Prostate gland (tissue), 2 donors: ENCODE measurements around the gene ZCCHC14.

ENCODE experiments used
- POLR2A ChIP-seq: fragments of 450-650 bp; IDR thresholded peaks from one replicate; pipeline ENCODE4 v1.6.1; 2016; ENCODE audit warnings: antibody characterized with exemption, mild to moderate bottlenecking
- POLR2AphosphoS5 ChIP-seq: sonication (generic); formaldehyde crosslinking; IDR thresholded peaks from one replicate; pipeline ENCODE4 v1.6.1; 2017; ENCODE audit warnings: antibody characterized with exemption
- TF ChIP-seq, protein P1 (sequence below), 4 experiments: fragments of 200-600 bp in 2 of 4; fragments of 450-650 bp in 2 of 4; sonication (generic) in 2 of 4; IDR thresholded peaks; 1 replicate in 3 of 4; 2 replicates in 1 of 4; pipeline ENCODE4 v1.5.1; 2016 to 2019; ENCODE audit warnings: antibody characterized with exemption in 4 of 4, mild to moderate bottlenecking in 2 of 4, moderate library complexity in 2 of 4

DNA sequence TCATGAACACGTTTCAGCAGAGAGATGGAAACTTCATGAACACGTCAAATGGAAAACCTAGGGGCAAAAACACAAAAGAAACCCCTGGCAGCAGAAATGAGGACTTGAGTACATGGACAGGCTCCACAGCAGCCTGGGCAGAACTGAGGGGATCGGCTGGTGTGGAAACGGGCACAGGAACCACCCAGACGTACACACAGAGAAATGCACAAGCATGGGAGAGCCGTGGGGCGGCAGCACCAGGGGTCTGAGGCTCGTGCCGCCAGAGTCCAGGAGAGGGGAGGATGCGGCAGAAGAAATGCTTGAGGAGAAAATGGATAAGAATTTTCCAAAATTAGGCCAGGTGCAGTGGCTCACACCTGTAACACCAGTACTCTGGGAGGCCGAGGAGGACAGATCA, 70.7 kb downstream of the ZCCHC14 start:
- TF ChIP-seq, protein P1, sequence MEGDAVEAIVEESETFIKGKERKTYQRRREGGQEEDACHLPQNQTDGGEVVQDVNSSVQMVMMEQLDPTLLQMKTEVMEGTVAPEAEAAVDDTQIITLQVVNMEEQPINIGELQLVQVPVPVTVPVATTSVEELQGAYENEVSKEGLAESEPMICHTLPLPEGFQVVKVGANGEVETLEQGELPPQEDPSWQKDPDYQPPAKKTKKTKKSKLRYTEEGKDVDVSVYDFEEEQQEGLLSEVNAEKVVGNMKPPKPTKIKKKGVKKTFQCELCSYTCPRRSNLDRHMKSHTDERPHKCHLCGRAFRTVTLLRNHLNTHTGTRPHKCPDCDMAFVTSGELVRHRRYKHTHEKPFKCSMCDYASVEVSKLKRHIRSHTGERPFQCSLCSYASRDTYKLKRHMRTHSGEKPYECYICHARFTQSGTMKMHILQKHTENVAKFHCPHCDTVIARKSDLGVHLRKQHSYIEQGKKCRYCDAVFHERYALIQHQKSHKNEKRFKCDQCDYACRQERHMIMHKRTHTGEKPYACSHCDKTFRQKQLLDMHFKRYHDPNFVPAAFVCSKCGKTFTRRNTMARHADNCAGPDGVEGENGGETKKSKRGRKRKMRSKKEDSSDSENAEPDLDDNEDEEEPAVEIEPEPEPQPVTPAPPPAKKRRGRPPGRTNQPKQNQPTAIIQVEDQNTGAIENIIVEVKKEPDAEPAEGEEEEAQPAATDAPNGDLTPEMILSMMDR (IDR thresholded peaks at IDR 0.05) = no peak
- TF ChIP-seq POLR2A = no peak
- TF ChIP-seq POLR2AphosphoS5 = no peak
